HG03097 (cell line): Measurements from ENCODE around the gene PCCA.
"Not testable (repeated sequence)": the region's sequence is repeated elsewhere in the genome, so short reads cannot be mapped to it uniquely, and the experiment has no call there.

ENCODE experiments used
- ATAC-seq: cut with Tn5 transposase; IDR thresholded peaks from one replicate; pipeline ENCODE4 v1.9.1; 2021; ENCODE audit not compliant: unreplicated experiment, low FRiP score

Gene PCCA

GRCh38 chr13:100131863-100132574 is 43.1 kb downstream of the PCCA start:
- no peak for ATAC-seq

GRCh38 chr13:100138859-100139491 is 50.1 kb downstream of the PCCA start:
- ATAC-seq: no peak

GRCh38 chr13:100139817-100140216 is 50.9 kb downstream of the PCCA start:
- no peak for ATAC-seq

GRCh38 chr13:100140441-100140840 is 51.5 kb downstream of the PCCA start:
- no peak for ATAC-seq

GRCh38 chr13:100141461-100141961 is 52.6 kb downstream of the PCCA start:
- not testable (repeated sequence) for ATAC-seq

GRCh38 chr13:100146534-100146933 is 57.6 kb downstream of the PCCA start:
- no peak for ATAC-seq

GRCh38 chr13:100147825-100148224 is 58.9 kb downstream of the PCCA start:
- no peak for ATAC-seq

- no peak for ATAC-seq
These were observed 59.5 kb downstream of the PCCA start for GRCh38 chr13:100148422-100148821.

GRCh38 chr13:100149389-100149788 is 60.5 kb downstream of the PCCA start:
- no peak for ATAC-seq

- not testable (repeated sequence) for ATAC-seq
These were observed 61.8 kb downstream of the PCCA start for GRCh38 chr13:100150711-100151110.

GRCh38 chr13:100154842-100155416 is 66.0 kb downstream of the PCCA start:
- ATAC-seq: no peak

- no peak for ATAC-seq
These were observed 67.9 kb downstream of the PCCA start for GRCh38 chr13:100156788-100157187.

GRCh38 chr13:100158569-100158968 is 69.7 kb downstream of the PCCA start:
- no peak for ATAC-seq

- no peak for ATAC-seq
These were observed 70.7 kb downstream of the PCCA start for GRCh38 chr13:100159584-100159983.

GRCh38 chr13:100160450-100160849 is 71.6 kb downstream of the PCCA start:
- no peak for ATAC-seq

GRCh38 chr13:100163375-100163774 is 74.5 kb downstream of the PCCA start:
- ATAC-seq: no peak

- no peak for ATAC-seq
These were observed 84.3 kb downstream of the PCCA start for GRCh38 chr13:100173203-100173602.

- ATAC-seq: not testable (repeated sequence)
These were observed 85.6 kb downstream of the PCCA start for GRCh38 chr13:100174455-100174854.

- no peak for ATAC-seq
These were observed 86.3 kb downstream of the PCCA start for GRCh38 chr13:100175078-100175802.

GRCh38 chr13:100175803-100176182 is 86.9 kb downstream of the PCCA start:
- no peak for ATAC-seq

GRCh38 chr13:100176801-100177400 is 88.0 kb downstream of the PCCA start:
- ATAC-seq: no peak
